Aortic smooth muscle cell (primary cell): ENCODE data around the gene TM2D1. TPM values are rescaled to one million over a fixed set of nuclear protein-coding genes. Genes with fewer than 3 reads are reported as not detected.

Experiments used
- total RNA-seq: library from RNA; depleted of rRNA; stranded (reverse); fragments of >200 nt; gene quantifications from 2 replicates; pipeline ENCODE4 v1.2.3, GENCODE V29; 2014

The TM2D1 gene
- 54.8 and 57.3 TPM in 2 replicates for total RNA-seq

DNA sequence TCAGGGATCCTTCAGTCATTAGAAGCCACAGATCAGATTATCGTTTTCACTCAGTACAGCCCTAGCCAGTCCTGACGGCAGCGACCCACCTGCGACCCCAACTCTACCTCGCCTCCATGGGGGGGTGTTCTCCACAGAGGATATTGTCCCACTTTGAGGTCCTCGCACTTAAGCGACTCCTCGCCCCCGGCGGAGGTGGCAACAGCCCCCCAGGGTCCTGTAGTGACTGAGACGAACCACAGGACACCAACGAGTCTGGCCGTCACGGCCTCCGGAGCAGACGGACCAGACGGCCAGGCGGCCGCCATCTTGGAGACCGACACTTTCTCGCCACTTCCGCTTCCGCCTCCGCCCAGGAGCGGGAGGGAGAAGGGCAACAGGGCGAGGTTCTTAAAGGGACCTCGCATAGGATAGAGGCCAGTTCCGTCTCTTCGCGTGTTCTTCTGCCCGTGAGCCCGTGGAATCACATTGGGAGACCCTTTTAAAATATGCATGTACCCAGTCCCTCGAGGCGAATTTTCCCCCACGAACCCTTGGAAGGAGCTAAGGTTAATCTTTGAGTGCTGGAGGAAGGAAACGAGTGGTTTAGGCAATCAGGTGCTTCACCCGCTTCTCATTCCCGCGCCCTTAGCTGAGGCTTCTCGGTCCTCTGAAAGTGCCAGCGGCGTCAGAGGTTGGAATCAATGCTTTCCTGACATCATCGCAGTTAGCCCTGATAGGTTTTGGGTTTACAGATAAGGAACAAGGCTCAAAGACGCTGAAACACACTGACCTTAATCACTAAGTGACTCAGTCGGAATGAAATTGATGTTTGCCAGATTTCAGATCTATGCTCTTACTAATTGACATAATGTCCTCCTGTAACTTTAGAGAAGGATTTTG, at the start of gene TM2D1:
Gene TM2D1, minus strand, starts transcription at position 329 of the 882 bp plus-strand sequence. Its CDS starts 21 bp downstream, at position 308.

DNA sequence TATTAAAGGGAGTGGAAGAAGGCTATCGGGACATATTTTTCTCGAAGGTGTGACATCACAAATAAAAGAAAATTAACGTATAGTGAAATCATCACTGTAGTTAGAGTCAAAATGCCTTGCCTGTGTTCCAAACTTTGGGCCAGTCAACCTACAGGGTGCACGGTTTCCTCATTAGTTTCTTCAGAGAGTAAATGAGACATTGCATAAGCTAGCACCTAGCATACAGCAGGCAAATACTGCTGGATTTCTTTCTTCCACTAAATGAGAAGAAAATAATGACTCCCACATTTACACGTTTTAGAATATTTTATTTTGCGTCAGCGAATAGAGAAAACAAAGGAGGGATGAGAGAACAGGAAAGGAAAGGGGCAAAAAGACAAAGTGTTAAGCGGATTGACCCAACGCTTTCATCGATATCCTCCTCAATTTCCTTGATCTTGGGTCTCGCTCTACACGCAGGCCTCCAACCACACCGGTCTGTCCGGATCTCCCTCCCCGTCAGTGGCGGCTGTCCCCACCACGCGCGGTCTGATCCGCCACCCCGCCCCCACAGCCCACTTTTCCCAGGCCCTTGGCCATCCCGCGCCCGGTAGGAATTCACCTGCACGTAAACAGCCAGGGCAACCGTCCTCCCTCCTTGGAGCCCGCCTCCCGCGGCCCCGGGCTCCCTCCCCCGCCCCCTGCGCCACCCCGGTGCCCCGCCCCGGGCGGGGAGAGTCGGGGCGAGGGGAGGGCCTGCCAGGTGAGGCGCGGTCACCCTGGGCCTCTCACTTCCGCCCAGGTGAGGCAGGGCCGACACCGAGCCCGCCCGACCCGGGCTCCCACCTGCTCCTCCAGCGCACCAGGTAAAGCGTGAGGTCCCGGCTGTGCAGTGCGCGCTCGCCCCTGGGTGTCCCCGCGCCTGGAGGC, 17.0 kb upstream of the TM2D1 start, which contains the start of gene PATJ:
Gene PATJ, plus strand, starts transcription at position 770 of the 909 bp plus-strand sequence. CDS start 20,413 bp downstream, outside the sequence.

Other genes starting within 250 kb of the TM2D1 start
- 5.9 and 13.2 TPM in 2 replicates for gene PATJ, start 17.3 kb upstream of the TM2D1 start, total RNA-seq